OCI-LY3 (cell line): ENCODE data around the gene SHC3.

Experiments used
- CTCF ChIP-seq: fragments of 200-600, 300-600 bp; sonication (generic); IDR thresholded peaks from 2 replicates; pipeline ENCODE4 v1.5.1; 2014; ENCODE audit warnings: antibody characterized with exemption, low read length, low read depth
- EZH2phosphoT487 ChIP-seq: fragments of 200-600 bp; shearing (Covaris generic); IDR thresholded peaks from 2 replicates; pipeline ENCODE4 v1.6.1; 2018; ENCODE audit warnings: antibody characterized with exemption, mixed run types, low read depth

- TF ChIP-seq CTCF (no peak), EZH2phosphoT487 (no peak)
These were observed 141.3 kb downstream of the SHC3 start for GRCh38 chr9:89037346-89037745.
